ENCODE measurements around the gene MAP3K19.

Gene MAP3K19

GRCh38 chr2:134949981-134950708 is 97.1 kb downstream of the MAP3K19 start:
- no peak overlapping the region for H3K4me3 ChIP-seq (ENCODE audit: low read length)
- TF ChIP-seq, protein P1, sequence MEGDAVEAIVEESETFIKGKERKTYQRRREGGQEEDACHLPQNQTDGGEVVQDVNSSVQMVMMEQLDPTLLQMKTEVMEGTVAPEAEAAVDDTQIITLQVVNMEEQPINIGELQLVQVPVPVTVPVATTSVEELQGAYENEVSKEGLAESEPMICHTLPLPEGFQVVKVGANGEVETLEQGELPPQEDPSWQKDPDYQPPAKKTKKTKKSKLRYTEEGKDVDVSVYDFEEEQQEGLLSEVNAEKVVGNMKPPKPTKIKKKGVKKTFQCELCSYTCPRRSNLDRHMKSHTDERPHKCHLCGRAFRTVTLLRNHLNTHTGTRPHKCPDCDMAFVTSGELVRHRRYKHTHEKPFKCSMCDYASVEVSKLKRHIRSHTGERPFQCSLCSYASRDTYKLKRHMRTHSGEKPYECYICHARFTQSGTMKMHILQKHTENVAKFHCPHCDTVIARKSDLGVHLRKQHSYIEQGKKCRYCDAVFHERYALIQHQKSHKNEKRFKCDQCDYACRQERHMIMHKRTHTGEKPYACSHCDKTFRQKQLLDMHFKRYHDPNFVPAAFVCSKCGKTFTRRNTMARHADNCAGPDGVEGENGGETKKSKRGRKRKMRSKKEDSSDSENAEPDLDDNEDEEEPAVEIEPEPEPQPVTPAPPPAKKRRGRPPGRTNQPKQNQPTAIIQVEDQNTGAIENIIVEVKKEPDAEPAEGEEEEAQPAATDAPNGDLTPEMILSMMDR (conservative IDR thresholded peaks at IDR 0.05; ENCODE audit: low read length), result no peak
- DNase-seq (ENCODE audit: low read depth), result no peak

DNA sequence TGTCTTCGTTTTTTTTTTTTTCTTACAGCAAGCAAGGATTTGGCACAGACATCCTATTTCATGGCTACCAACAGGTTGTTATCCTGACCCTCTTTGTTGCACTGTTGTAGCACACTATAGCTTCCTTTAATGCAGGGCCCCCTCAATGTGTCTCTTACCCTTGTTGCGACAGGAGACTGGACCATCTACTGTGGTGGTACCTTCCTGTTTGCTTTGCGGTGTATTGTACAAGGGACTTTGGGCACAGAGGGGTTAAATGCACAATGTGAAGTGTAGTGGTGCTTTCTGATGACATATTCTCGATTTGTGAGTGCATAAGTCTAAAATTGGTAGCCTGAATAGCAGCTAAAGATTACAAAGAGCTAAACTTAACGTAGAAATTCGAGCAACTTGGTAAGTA is 101.2 kb downstream of the MAP3K19 start:
- TF ChIP-seq, protein P1 (conservative IDR thresholded peaks at IDR 0.05; ENCODE audit: low read length), result no peak
- H3K4me3 ChIP-seq (ENCODE audit: low read length), result no peak overlapping the region
- no peak for DNase-seq (ENCODE audit: low read depth)

GRCh38 chr2:134944975-134945374 is 102.3 kb downstream of the MAP3K19 start:
- no peak overlapping the region for H3K4me3 ChIP-seq (ENCODE audit: low read length)
- no peak for DNase-seq (ENCODE audit: low read depth)
- TF ChIP-seq, protein P1 (conservative IDR thresholded peaks at IDR 0.05; ENCODE audit: low read length), result no peak

GRCh38 chr2:134943540-134943939 is 103.7 kb downstream of the MAP3K19 start:
- DNase-seq (ENCODE audit: low read depth), result no peak
- TF ChIP-seq, protein P1 (conservative IDR thresholded peaks at IDR 0.05; ENCODE audit: low read length), result no peak
- no peak overlapping the region for H3K4me3 ChIP-seq (ENCODE audit: low read length)

- H3K4me3 ChIP-seq (ENCODE audit: low read length), result no peak overlapping the region
- DNase-seq (ENCODE audit: low read depth), result no peak
- TF ChIP-seq, protein P1 (conservative IDR thresholded peaks at IDR 0.05; ENCODE audit: low read length), result no peak
These were observed 110.6 kb downstream of the MAP3K19 start for GRCh38 chr2:134936691-134937090.

GRCh38 chr2:134934641-134935040 is 112.6 kb downstream of the MAP3K19 start:
- DNase-seq (ENCODE audit: low read depth), result no peak
- H3K4me3 ChIP-seq (ENCODE audit: low read length), result no peak overlapping the region
- TF ChIP-seq, protein P1 (conservative IDR thresholded peaks at IDR 0.05; ENCODE audit: low read length), result no peak

- no peak overlapping the region for H3K4me3 ChIP-seq (ENCODE audit: low read length)
- TF ChIP-seq, protein P1 (conservative IDR thresholded peaks at IDR 0.05; ENCODE audit: low read length), result no peak
- no peak for DNase-seq (ENCODE audit: low read depth)
These were observed 113.1 kb downstream of the MAP3K19 start for GRCh38 chr2:134934150-134934549.

All from AG10803 (cell line).